OCI-LY7 (cell line): Measurements from ENCODE around the gene MAP3K14. TPM values are rescaled to one million over a fixed set of nuclear protein-coding genes. Genes with fewer than 3 reads are reported as not detected.

Experiments used
- BruUV-seq: library from RNA; stranded (reverse); fragments of 400-500 nt; replicated peaks from 2 replicates; lab custom pipeline; 2021; lab: Mats Ljungman, UMichigan
- CTCF ChIA-PET: fragments of 300-600 bp; sonication (Branson Sonifier 250); formaldehyde crosslinking; loops from one replicate; lab custom pipeline; 2022; ENCODE audit warnings: antibody characterized with exemption; ENCODE audit not compliant: unreplicated experiment; lab: Charles Lee
- POLR2A ChIA-PET: fragments of 300-600 bp; sonication (Branson Sonifier 250); formaldehyde crosslinking; loops from one replicate; lab custom pipeline; 2022; ENCODE audit warnings: antibody characterized with exemption; lab: Charles Lee
- DNase-seq: peaks from one replicate; pipeline ENCODE4 v3.0.0-alpha.2; 2015; ENCODE audit warnings: low spot score
- H2AFZ ChIP-seq: fragments of 200-600 bp; sonication (generic), shearing (Covaris generic); 2 replicates; pipeline ENCODE4 v1.6.1; 2014; ENCODE audit warnings: mild to moderate bottlenecking, antibody characterized with exemption, low read length, moderate library complexity
- H3K27ac ChIP-seq: fragments of 200-600 bp; sonication (generic); 2 replicates; pipeline ENCODE4 v1.5.1; 2014; ENCODE audit warnings: mixed run types, low read depth, mild to moderate bottlenecking, moderate library complexity, low read length, inconsistent platforms; ENCODE audit not compliant: poor library complexity, severe bottlenecking
- H3K36me3 ChIP-seq: fragments of 200-600 bp; sonication (generic); 2 replicates; pipeline ENCODE4 v1.6.1; 2014; ENCODE audit warnings: mild to moderate bottlenecking, antibody characterized with exemption, low read length, moderate library complexity, mixed read lengths; ENCODE audit not compliant: insufficient read depth
- H3K4me1 ChIP-seq: fragments of 200-600 bp; sonication (generic); 2 replicates; pipeline ENCODE4 v1.5.1; 2014; ENCODE audit warnings: mild to moderate bottlenecking, low read length; ENCODE audit not compliant: insufficient read depth, poor library complexity, severe bottlenecking
- H3K4me2 ChIP-seq: fragments of 200-600 bp; sonication (generic); 2 replicates; pipeline ENCODE4 v1.6.1; 2014; ENCODE audit warnings: mild to moderate bottlenecking, low read length
- H3K4me3 ChIP-seq: fragments of 200-600 bp; sonication (generic); 2 replicates; pipeline ENCODE4 v1.5.1; 2014; ENCODE audit warnings: mild to moderate bottlenecking, low read depth, low read length; ENCODE audit not compliant: poor library complexity, severe bottlenecking
- H3K79me2 ChIP-seq: fragments of 200-600 bp; sonication (generic); 2 replicates; pipeline ENCODE4 v1.6.1; 2016; ENCODE audit warnings: low read depth, mild to moderate bottlenecking, low read length, moderate library complexity, mixed read lengths; ENCODE audit not compliant: insufficient read depth
- H3K9me2 ChIP-seq: fragments of 200-600 bp; sonication (generic); 2 replicates; pipeline ENCODE4 v1.6.1; 2016; ENCODE audit warnings: mild to moderate bottlenecking, low read length, mixed read lengths; ENCODE audit not compliant: insufficient read depth
- H3K9me3 ChIP-seq: fragments of 200-600 bp; sonication (generic); 2 replicates; pipeline ENCODE4 v1.6.1; 2014; ENCODE audit warnings: mild to moderate bottlenecking, mixed run types, low read length, mixed read lengths
- H4K20me1 ChIP-seq: fragments of 200-600 bp; sonication (generic); 2 replicates; pipeline ENCODE4 v1.6.1; 2014; ENCODE audit warnings: mild to moderate bottlenecking, antibody characterized with exemption, low read length, moderate library complexity, mixed read lengths; ENCODE audit not compliant: insufficient read depth
- CTCF ChIP-seq: fragments of 200-600 bp; sonication (generic); conservative IDR thresholded peaks from 2 replicates; pipeline ENCODE4 v1.5.1; 2014; ENCODE audit warnings: mild to moderate bottlenecking, antibody characterized with exemption, low read length, moderate library complexity, mixed read lengths
- EZH2phosphoT487 ChIP-seq: fragments of 200-600 bp; sonication (generic); IDR thresholded peaks from 2 replicates; pipeline ENCODE4 v1.6.1; 2018; ENCODE audit warnings: low read depth, borderline replicate concordance, mild to moderate bottlenecking, mixed run types, antibody characterized with exemption, low read length, moderate library complexity, mixed read lengths
- intact Hi-C: fragments of 100-400 bp; cut with micrococcal nuclease; formaldehyde crosslinking; loops from one replicate; pipeline ENCODE4 v1.10.0; 2022; ENCODE audit not compliant: unreplicated experiment
- total RNA-seq, 2 experiments: library from RNA; depleted of rRNA in 1 of 2; stranded (reverse); fragments of >200 nt in 1 of 2; shearing (Covaris generic) in 1 of 2; gene quantifications; 2 replicates each; pipeline ENCODE4 v1.2.3, GENCODE V29; 2014 to 2022

The MAP3K14 gene
- total RNA-seq, 2 experiments from 2014 or later = 12.3 to 21.2 TPM

- H3K4me2 ChIP-seq = peak overlapping the region; percentile 55
- ChIA-PET POLR2A (no interaction called here), CTCF (interaction anchor here (0.6 kb wide), 1 partner anchor 456 kb away, joined by 3 read pairs; no protein-coding TSS in a partner anchor)
- DNase-seq = peak; percentile 77
- peak overlapping the region; percentile 6 for H3K4me3 ChIP-seq
- H3K79me2 ChIP-seq = peaks cover 83% of the 10 kb centered on the region
- no peaks in the 10 kb centered on the region for H3K9me2 ChIP-seq
- TF ChIP-seq CTCF = peak; percentile 37; the same call in 1 of the 2 replicates
- TF ChIP-seq EZH2phosphoT487 = no peak
- no peak overlapping the region for H2AFZ ChIP-seq
- peak overlapping the region; percentile 58 for H3K27ac ChIP-seq
- intact Hi-C loops = no loop called here
- H3K36me3 ChIP-seq = peaks cover 53% of the 10 kb centered on the region
- no TSS peak for BruUV-seq
- peaks cover 77% of the 10 kb centered on the region for H3K4me1 ChIP-seq
- no peaks in the 10 kb centered on the region for H3K9me3 ChIP-seq
- no peaks in the 10 kb centered on the region for H4K20me1 ChIP-seq
Observed at GRCh38 chr17:45307290-45308015, 9.4 kb downstream of the MAP3K14 start.

GRCh38 chr17:45306623-45307022 lies 10.2 kb downstream of the MAP3K14 start:
- H3K27ac ChIP-seq = no peak overlapping the region
- BruUV-seq = no TSS peak
- H2AFZ ChIP-seq = no peak overlapping the region
- DNase-seq = no peak
- H4K20me1 ChIP-seq = no peaks in the 10 kb centered on the region
- H3K9me3 ChIP-seq = no peaks in the 10 kb centered on the region
- POLR2A ChIA-PET = no interaction called here
- H3K4me3 ChIP-seq = no peak overlapping the region
- peaks cover 83% of the 10 kb centered on the region for H3K79me2 ChIP-seq
- no peak for TF ChIP-seq EZH2phosphoT487
- TF ChIP-seq CTCF = peak; percentile 61
- H3K4me2 ChIP-seq = no peak overlapping the region
- intact Hi-C loops = no loop called here
- peaks cover 49% of the 10 kb centered on the region for H3K36me3 ChIP-seq
- H3K4me1 ChIP-seq = peaks cover 77% of the 10 kb centered on the region
- CTCF ChIA-PET = interaction anchor here (0.6 kb wide), 1 partner anchor 20 kb away, joined by 3 read pairs; no protein-coding TSS in a partner anchor
- no peaks in the 10 kb centered on the region for H3K9me2 ChIP-seq

- H3K79me2 ChIP-seq = peaks cover 83% of the 10 kb centered on the region
- CTCF ChIA-PET = interaction anchor here (0.6 kb wide), 1 partner anchor 20 kb away, joined by 3 read pairs; no protein-coding TSS in a partner anchor
- intact Hi-C loops = no loop called here
Observed at GRCh38 chr17:45306094-45306493, 10.7 kb downstream of the MAP3K14 start.

More at GRCh38 chr17:45306094-45306493, 10.7 kb downstream of the MAP3K14 start:
- H3K27ac ChIP-seq = no peak overlapping the region
- no TSS peak for BruUV-seq
- H4K20me1 ChIP-seq = no peaks in the 10 kb centered on the region
- DNase-seq = no peak
- no peaks in the 10 kb centered on the region for H3K9me2 ChIP-seq
- POLR2A ChIA-PET = no interaction called here
- H3K36me3 ChIP-seq = peaks cover 44% of the 10 kb centered on the region
- peaks cover 77% of the 10 kb centered on the region for H3K4me1 ChIP-seq
- H3K9me3 ChIP-seq = no peaks in the 10 kb centered on the region
- no peak overlapping the region for H3K4me2 ChIP-seq
- TF ChIP-seq EZH2phosphoT487 = no peak
- no peak for TF ChIP-seq CTCF
- no peak overlapping the region for H2AFZ ChIP-seq
- no peak overlapping the region for H3K4me3 ChIP-seq
